GM21360 (cell line): ENCODE data around the gene SUCLA2.
"Not testable (repeated sequence)": the region's sequence is repeated elsewhere in the genome, so short reads cannot be mapped to it uniquely, and the experiment has no call there.

Experiments
- ATAC-seq: cut with Tn5 transposase; IDR thresholded peaks from one replicate; pipeline ENCODE4 v1.9.1; 2021; ENCODE audit warnings: mild to moderate bottlenecking, moderate library complexity; ENCODE audit not compliant: unreplicated experiment

SUCLA2 gene

GRCh38 chr13:47997384-47997783, 3.7 kb downstream of the SUCLA2 start:
- no peak for ATAC-seq

GRCh38 chr13:47991859-47992258, 9.2 kb downstream of the SUCLA2 start:
- no peak for ATAC-seq

- ATAC-seq: no peak
Measured at GRCh38 chr13:47990920-47991466, 10.1 kb downstream of the SUCLA2 start.

GRCh38 chr13:47990427-47990826, 10.6 kb downstream of the SUCLA2 start:
- no peak for ATAC-seq

GRCh38 chr13:47983070-47983469, 18.0 kb downstream of the SUCLA2 start:
- no peak for ATAC-seq

GRCh38 chr13:47976325-47976724, 24.7 kb downstream of the SUCLA2 start:
- no peak for ATAC-seq

- no peak for ATAC-seq
Measured at GRCh38 chr13:47964863-47965262, 36.2 kb downstream of the SUCLA2 start.

GRCh38 chr13:47962237-47962636, 38.8 kb downstream of the SUCLA2 start:
- no peak for ATAC-seq

- ATAC-seq: no peak
Measured at GRCh38 chr13:47959468-47960247, 41.4 kb downstream of the SUCLA2 start.

- no peak for ATAC-seq
Measured at GRCh38 chr13:47957073-47957472, 44.0 kb downstream of the SUCLA2 start.

GRCh38 chr13:47955836-47956235, 45.2 kb downstream of the SUCLA2 start:
- peak; percentile 82 for ATAC-seq

- no peak for ATAC-seq
Measured at GRCh38 chr13:47949799-47950198, 51.3 kb downstream of the SUCLA2 start.

GRCh38 chr13:47945738-47946137, 55.3 kb downstream of the SUCLA2 start:
- no peak for ATAC-seq

GRCh38 chr13:47945146-47945545, 55.9 kb downstream of the SUCLA2 start:
- not testable (repeated sequence) for ATAC-seq

GRCh38 chr13:47934371-47934770, 66.7 kb downstream of the SUCLA2 start:
- no peak for ATAC-seq

- no peak for ATAC-seq
Measured at GRCh38 chr13:47932950-47933923, 67.8 kb downstream of the SUCLA2 start.

- no peak for ATAC-seq
Measured at GRCh38 chr13:47930649-47931165, 70.4 kb downstream of the SUCLA2 start.

- no peak for ATAC-seq
Measured at GRCh38 chr13:47929156-47929555, 71.9 kb downstream of the SUCLA2 start.

- no peak for ATAC-seq
Measured at GRCh38 chr13:47917022-47917574, 84.0 kb downstream of the SUCLA2 start.

- no peak for ATAC-seq
Measured at GRCh38 chr13:47908197-47908902, 92.7 kb downstream of the SUCLA2 start.
